Measurements from ENCODE around the gene APH1A. TPM values are rescaled to one million over a fixed set of nuclear protein-coding genes. Genes with fewer than 3 reads are reported as not detected.

APH1A gene
- total RNA-seq, 1 experiment from 2014 or later = 211 TPM

DNA sequence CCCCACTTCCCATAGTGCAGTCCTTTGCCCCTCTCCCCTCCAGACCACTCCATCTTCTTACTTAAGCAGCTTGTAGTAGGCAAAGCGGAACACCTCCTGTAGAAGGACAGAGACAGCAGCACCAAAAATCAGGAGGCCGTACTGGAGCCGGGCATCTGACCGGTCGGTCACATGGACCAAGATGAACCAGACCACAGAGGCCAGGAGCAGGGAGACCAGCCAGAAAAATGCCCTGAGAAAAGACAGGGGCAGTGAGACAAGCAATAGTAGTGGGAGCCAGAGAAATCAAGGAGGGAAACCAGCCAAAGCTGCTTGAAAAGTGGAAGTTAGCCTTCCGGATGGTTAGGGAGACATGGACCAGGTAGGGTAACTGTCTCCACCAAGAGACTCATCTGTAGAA, 920 bp downstream of the APH1A start:
- ChIA-PET POLR2A (ENCODE audit: unreplicated experiment) (no interaction called here), CTCF (no interaction called here)
- Histone ChIP-seq H3K9ac (ENCODE audit: low read length) (peak overlapping the region; percentile 99), H3K79me2 (ENCODE audit: low read length) (peaks cover 36% of the 10 kb centered on the region), H2AFZ (ENCODE audit: low read length) (peak overlapping the region; percentile 96), H3K9me2 (replicated peaks; ENCODE audit: low read length) (no peaks in the 10 kb centered on the region), H3K36me3 (ENCODE audit: low read depth, low read length) (peaks cover 24% of the 10 kb centered on the region; the same call in 1 of the 2 replicates), H3K9me3 (ENCODE audit: low read length) (no peaks in the 10 kb centered on the region), H4K20me1 (ENCODE audit: low read length) (no peaks in the 10 kb centered on the region), H3K4me3 (ENCODE audit: low read length) (peak overlapping the region; percentile 97), H3K27me3 (ENCODE audit: low read length) (no peaks in the 10 kb centered on the region), H3K4me1 (ENCODE audit: insufficient read depth, low read length) (peaks cover 23% of the 10 kb centered on the region), H3K4me2 (ENCODE audit: low read length) (peak overlapping the region; percentile 91), H3F3A (ENCODE audit: low read length, unreplicated experiment) (peaks cover 6% of the 10 kb centered on the region), H3K27ac (ENCODE audit: low read length) (peak overlapping the region; percentile 65; the same call in 1 of the 2 replicates)
- DNase-seq (no peak), ATAC-seq (no peak)
- TF ChIP-seq EZH2 (IDR thresholded peaks at IDR 0.05; ENCODE audit: low read length, unreplicated experiment) = no peak
- TF ChIP-seq, protein P1, sequence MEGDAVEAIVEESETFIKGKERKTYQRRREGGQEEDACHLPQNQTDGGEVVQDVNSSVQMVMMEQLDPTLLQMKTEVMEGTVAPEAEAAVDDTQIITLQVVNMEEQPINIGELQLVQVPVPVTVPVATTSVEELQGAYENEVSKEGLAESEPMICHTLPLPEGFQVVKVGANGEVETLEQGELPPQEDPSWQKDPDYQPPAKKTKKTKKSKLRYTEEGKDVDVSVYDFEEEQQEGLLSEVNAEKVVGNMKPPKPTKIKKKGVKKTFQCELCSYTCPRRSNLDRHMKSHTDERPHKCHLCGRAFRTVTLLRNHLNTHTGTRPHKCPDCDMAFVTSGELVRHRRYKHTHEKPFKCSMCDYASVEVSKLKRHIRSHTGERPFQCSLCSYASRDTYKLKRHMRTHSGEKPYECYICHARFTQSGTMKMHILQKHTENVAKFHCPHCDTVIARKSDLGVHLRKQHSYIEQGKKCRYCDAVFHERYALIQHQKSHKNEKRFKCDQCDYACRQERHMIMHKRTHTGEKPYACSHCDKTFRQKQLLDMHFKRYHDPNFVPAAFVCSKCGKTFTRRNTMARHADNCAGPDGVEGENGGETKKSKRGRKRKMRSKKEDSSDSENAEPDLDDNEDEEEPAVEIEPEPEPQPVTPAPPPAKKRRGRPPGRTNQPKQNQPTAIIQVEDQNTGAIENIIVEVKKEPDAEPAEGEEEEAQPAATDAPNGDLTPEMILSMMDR (conservative IDR thresholded peaks at IDR 0.05; ENCODE audit: low read depth, low read length) = no peak
- TF ChIP-seq EZH2phosphoT487 (IDR thresholded peaks at IDR 0.05; ENCODE audit: borderline replicate concordance, low read length) = no peak
- BruUV-seq (replicated peaks) = TSS peak; percentile 41
- intact Hi-C loops (cut with micrococcal nuclease) = no loop called here

DNA sequence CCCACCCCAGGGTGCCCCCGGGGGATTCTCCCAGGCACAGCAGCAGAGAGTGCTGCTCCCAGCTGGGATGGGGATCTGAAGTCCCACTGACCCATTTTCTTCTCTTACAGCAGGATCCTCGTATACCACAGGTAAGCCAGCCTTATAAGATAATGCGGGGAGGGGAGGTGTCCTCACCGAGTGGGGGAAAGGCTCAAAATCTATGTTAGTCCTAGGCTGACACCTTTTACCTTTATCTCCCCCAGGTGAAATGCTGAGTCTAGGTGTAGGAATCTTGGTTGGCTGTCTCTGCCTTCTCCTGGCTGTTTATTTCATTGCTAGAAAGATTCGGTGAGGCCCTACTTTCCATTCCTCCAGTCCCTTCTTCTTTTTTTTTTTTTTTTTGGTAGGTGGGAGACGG, 5.3 kb downstream of the APH1A start:
- no peak for ATAC-seq

More for the DNA sequence above, 5.3 kb downstream of the APH1A start:
- Histone ChIP-seq H3K4me3 (ENCODE audit: low read length) (peak overlapping the region; percentile 14; the same call in 1 of the 2 replicates), H3K27ac (ENCODE audit: low read length) (peak overlapping the region; percentile 87), H3K79me2 (ENCODE audit: low read length) (peaks cover 29% of the 10 kb centered on the region), H3K9ac (ENCODE audit: low read length) (peak overlapping the region; percentile 20), H3K4me2 (ENCODE audit: low read length) (peak overlapping the region; percentile 74), H3F3A (ENCODE audit: low read length, unreplicated experiment) (peaks cover 8% of the 10 kb centered on the region), H3K9me3 (ENCODE audit: low read length) (no peaks in the 10 kb centered on the region), H3K36me3 (ENCODE audit: low read depth, low read length) (peaks cover 24% of the 10 kb centered on the region; the same call in 1 of the 2 replicates), H3K9me2 (replicated peaks; ENCODE audit: low read length) (no peaks in the 10 kb centered on the region), H3K27me3 (ENCODE audit: low read length) (no peaks in the 10 kb centered on the region), H2AFZ (ENCODE audit: low read length) (no peak overlapping the region), H3K4me1 (ENCODE audit: insufficient read depth, low read length) (peaks cover 52% of the 10 kb centered on the region), H4K20me1 (ENCODE audit: low read length) (no peaks in the 10 kb centered on the region)
- BruUV-seq (replicated peaks) = no TSS peak
- CTCF ChIA-PET = no interaction called here
- intact Hi-C loops (cut with micrococcal nuclease) = no loop called here
- DNase-seq = no peak
- TF ChIP-seq, protein P1 (conservative IDR thresholded peaks at IDR 0.05; ENCODE audit: low read depth, low read length) = no peak
- POLR2A ChIA-PET (ENCODE audit: unreplicated experiment) = no interaction called here

Data from PC-3 (cell line).